ENCODE results near the gene CELSR2. TPM values are rescaled to one million over a fixed set of nuclear protein-coding genes. Genes with fewer than 3 reads are reported as not detected.

CELSR2 gene
- total and polyA plus RNA-seq, 2 of the 8 experiments (the other 6 are each of a cell fraction or from before 2014, with no cell fraction given) = 12.0 to 27.7 TPM

DNA sequence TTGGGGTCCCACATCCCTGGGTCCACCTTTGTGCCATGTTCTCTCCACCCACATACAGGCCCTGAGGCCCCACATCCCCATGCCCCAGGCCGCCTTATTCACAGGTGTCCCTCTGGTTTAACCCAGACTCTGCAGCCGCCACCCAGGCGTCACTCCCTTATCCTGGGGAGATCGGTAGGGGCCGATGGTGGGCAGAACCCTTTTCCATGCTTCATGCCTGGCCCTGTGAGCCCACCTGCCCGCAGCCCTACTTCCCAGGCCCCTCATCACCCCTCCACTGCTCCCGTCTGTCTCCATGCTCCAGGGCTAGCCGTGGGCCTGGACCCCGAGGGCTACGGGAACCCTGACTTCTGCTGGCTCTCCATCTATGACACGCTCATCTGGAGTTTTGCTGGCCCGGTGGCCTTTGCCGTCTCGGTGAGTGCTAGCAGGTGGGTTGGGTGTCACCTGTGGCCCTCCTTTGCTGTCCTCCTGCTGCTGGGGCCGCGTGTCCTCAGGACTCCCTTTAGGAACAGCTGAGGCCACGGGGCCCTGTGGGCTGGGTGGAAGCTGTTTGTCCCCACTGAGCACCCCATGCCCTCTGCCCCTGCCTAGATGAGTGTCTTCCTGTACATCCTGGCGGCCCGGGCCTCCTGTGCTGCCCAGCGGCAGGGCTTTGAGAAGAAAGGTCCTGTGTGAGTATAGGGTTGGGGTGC lies 21.4 kb downstream of the CELSR2 start (continued):
- TF ChIP-seq, protein P1, sequence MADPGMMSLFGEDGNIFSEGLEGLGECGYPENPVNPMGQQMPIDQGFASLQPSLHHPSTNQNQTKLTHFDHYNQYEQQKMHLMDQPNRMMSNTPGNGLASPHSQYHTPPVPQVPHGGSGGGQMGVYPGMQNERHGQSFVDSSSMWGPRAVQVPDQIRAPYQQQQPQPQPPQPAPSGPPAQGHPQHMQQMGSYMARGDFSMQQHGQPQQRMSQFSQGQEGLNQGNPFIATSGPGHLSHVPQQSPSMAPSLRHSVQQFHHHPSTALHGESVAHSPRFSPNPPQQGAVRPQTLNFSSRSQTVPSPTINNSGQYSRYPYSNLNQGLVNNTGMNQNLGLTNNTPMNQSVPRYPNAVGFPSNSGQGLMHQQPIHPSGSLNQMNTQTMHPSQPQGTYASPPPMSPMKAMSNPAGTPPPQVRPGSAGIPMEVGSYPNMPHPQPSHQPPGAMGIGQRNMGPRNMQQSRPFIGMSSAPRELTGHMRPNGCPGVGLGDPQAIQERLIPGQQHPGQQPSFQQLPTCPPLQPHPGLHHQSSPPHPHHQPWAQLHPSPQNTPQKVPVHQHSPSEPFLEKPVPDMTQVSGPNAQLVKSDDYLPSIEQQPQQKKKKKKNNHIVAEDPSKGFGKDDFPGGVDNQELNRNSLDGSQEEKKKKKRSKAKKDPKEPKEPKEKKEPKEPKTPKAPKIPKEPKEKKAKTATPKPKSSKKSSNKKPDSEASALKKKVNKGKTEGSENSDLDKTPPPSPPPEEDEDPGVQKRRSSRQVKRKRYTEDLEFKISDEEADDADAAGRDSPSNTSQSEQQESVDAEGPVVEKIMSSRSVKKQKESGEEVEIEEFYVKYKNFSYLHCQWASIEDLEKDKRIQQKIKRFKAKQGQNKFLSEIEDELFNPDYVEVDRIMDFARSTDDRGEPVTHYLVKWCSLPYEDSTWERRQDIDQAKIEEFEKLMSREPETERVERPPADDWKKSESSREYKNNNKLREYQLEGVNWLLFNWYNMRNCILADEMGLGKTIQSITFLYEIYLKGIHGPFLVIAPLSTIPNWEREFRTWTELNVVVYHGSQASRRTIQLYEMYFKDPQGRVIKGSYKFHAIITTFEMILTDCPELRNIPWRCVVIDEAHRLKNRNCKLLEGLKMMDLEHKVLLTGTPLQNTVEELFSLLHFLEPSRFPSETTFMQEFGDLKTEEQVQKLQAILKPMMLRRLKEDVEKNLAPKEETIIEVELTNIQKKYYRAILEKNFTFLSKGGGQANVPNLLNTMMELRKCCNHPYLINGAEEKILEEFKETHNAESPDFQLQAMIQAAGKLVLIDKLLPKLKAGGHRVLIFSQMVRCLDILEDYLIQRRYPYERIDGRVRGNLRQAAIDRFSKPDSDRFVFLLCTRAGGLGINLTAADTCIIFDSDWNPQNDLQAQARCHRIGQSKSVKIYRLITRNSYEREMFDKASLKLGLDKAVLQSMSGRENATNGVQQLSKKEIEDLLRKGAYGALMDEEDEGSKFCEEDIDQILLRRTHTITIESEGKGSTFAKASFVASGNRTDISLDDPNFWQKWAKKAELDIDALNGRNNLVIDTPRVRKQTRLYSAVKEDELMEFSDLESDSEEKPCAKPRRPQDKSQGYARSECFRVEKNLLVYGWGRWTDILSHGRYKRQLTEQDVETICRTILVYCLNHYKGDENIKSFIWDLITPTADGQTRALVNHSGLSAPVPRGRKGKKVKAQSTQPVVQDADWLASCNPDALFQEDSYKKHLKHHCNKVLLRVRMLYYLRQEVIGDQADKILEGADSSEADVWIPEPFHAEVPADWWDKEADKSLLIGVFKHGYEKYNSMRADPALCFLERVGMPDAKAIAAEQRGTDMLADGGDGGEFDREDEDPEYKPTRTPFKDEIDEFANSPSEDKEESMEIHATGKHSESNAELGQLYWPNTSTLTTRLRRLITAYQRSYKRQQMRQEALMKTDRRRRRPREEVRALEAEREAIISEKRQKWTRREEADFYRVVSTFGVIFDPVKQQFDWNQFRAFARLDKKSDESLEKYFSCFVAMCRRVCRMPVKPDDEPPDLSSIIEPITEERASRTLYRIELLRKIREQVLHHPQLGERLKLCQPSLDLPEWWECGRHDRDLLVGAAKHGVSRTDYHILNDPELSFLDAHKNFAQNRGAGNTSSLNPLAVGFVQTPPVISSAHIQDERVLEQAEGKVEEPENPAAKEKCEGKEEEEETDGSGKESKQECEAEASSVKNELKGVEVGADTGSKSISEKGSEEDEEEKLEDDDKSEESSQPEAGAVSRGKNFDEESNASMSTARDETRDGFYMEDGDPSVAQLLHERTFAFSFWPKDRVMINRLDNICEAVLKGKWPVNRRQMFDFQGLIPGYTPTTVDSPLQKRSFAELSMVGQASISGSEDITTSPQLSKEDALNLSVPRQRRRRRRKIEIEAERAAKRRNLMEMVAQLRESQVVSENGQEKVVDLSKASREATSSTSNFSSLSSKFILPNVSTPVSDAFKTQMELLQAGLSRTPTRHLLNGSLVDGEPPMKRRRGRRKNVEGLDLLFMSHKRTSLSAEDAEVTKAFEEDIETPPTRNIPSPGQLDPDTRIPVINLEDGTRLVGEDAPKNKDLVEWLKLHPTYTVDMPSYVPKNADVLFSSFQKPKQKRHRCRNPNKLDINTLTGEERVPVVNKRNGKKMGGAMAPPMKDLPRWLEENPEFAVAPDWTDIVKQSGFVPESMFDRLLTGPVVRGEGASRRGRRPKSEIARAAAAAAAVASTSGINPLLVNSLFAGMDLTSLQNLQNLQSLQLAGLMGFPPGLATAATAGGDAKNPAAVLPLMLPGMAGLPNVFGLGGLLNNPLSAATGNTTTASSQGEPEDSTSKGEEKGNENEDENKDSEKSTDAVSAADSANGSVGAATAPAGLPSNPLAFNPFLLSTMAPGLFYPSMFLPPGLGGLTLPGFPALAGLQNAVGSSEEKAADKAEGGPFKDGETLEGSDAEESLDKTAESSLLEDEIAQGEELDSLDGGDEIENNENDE (IDR thresholded peaks at IDR 0.05; ENCODE audit: insufficient replicate concordance, low read length) = no peak
- TF ChIP-seq MAFK (IDR thresholded peaks at IDR 0.05; ENCODE audit: low read depth, low read length) = no peak
- no peak for TF ChIP-seq RXRA (IDR thresholded peaks at IDR 0.05; ENCODE audit: insufficient read depth, low read depth, low read length)
- TF ChIP-seq TEAD4 (IDR thresholded peaks at IDR 0.05; ENCODE audit: low read depth, low read length) = no peak
- no peak for TF ChIP-seq NANOG (IDR thresholded peaks at IDR 0.05; ENCODE audit: insufficient read depth, low read depth, low read length, poor library complexity, severe bottlenecking)
- no peak for TF ChIP-seq YY1 (IDR thresholded peaks at IDR 0.05; ENCODE audit: low read depth, low read length)
- TF ChIP-seq GABPA (IDR thresholded peaks at IDR 0.05; ENCODE audit: borderline replicate concordance, insufficient read depth, low read length) = no peak
- no peak for TF ChIP-seq BCL11A (IDR thresholded peaks at IDR 0.05; ENCODE audit: low read depth in 2 of 2, low read length in 2 of 2)

Measured in H1 (cell line).